ENCODE data around the gene BCORL1. TPM values are rescaled to one million over a fixed set of nuclear protein-coding genes. Genes with fewer than 3 reads are reported as not detected.

BCORL1 gene
- total and polyA plus RNA-seq, 2 donors = 4.5 to 9.4 TPM

Other genes starting within 250 kb of the BCORL1 start
- 4.7 TPM for gene XPNPEP2, start 243.7 kb upstream of the BCORL1 start, total RNA-seq
- gene XPNPEP2, start 243.7 kb upstream of the BCORL1 start, polyA plus RNA-seq = 9.9 TPM
- 2.6 TPM for gene SASH3, start 202.7 kb upstream of the BCORL1 start, total RNA-seq
- 6.4 TPM for gene SASH3, start 202.7 kb upstream of the BCORL1 start, polyA plus RNA-seq
- gene ZDHHC9, start 138.7 kb upstream of the BCORL1 start, total RNA-seq = 25.2 TPM
- gene ZDHHC9, start 138.7 kb upstream of the BCORL1 start, polyA plus RNA-seq = 22.8 TPM
- gene UTP14A, start 76.5 kb upstream of the BCORL1 start, total RNA-seq = 11.0 TPM
- gene UTP14A, start 76.5 kb upstream of the BCORL1 start, polyA plus RNA-seq = 13.9 TPM
- gene ELF4, start 127.9 kb downstream of the BCORL1 start, total RNA-seq = 11.3 TPM
- 13.7 TPM for gene ELF4, start 127.9 kb downstream of the BCORL1 start, polyA plus RNA-seq
- 10.8 TPM for gene AIFM1, start 183.2 kb downstream of the BCORL1 start, total RNA-seq
- gene AIFM1, start 183.2 kb downstream of the BCORL1 start, polyA plus RNA-seq = 26.2 TPM
- gene RAB33A, start 189.3 kb downstream of the BCORL1 start, total RNA-seq = 2.5 TPM
- 2.4 TPM for gene RAB33A, start 189.3 kb downstream of the BCORL1 start, polyA plus RNA-seq